AG10803 (cell line): ENCODE measurements around the gene CAPZA1.

ENCODE experiments used
- DNase-seq: peaks from one replicate; pipeline ENCODE4 v3.0.0; 2010; ENCODE audit warnings: low read depth
- H3K4me3 ChIP-seq: 2 replicates; pipeline ENCODE4 v1.5.1; 2011; ENCODE audit warnings: mild to moderate bottlenecking, low read length, control low read depth
- TF ChIP-seq, protein P1 (sequence below): conservative IDR thresholded peaks from 2 replicates; pipeline ENCODE4 v1.5.1; 2011; ENCODE audit warnings: mild to moderate bottlenecking, low read length, control low read depth, inconsistent platforms

The CAPZA1 gene

DNA sequence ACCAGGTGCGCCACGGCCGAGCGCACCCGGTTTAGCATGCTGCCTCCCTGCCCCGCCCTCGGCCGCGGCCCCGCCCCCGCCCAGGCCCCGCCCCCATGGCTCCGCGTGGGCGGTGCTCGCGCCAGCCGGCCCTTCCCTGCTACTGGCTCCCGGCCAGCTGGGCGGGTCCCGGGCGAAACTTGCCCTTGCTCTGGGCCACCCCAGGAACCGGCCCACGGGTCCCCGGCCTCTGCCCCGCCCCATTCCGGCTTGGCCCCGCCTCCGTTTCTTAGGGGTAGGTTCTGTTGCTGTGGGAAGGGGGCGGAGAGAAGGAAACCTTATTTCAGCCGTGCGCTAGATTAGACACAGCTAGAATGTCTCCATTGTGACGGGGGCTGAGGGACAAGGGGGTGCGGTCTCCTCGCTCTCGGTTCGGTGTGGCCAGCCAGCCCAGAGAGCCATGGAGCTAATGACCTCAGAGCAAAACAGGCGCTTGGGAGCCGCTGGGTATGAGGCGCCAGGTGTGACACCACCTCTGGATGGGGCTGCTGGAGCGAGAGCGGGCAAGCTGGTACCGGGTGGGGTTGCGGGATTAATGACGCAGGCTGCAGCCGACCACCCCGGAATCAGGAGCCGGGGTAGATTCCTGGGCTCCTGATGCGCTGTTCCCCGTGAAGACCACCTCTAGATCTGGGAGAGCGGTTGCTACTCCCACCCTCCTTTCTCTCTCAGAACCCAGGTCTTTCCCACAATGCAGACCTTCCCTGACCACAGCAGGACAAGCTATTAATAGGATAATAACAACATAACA, 95.8 kb downstream of the CAPZA1 start, which contains the start of gene PPM1J:
PPM1J (minus strand) TSS at position 69 of the 790 bp plus-strand sequence; CDS start at position 38, 31 bp downstream.
- peak; percentile 85 for DNase-seq
- TF ChIP-seq, protein P1, sequence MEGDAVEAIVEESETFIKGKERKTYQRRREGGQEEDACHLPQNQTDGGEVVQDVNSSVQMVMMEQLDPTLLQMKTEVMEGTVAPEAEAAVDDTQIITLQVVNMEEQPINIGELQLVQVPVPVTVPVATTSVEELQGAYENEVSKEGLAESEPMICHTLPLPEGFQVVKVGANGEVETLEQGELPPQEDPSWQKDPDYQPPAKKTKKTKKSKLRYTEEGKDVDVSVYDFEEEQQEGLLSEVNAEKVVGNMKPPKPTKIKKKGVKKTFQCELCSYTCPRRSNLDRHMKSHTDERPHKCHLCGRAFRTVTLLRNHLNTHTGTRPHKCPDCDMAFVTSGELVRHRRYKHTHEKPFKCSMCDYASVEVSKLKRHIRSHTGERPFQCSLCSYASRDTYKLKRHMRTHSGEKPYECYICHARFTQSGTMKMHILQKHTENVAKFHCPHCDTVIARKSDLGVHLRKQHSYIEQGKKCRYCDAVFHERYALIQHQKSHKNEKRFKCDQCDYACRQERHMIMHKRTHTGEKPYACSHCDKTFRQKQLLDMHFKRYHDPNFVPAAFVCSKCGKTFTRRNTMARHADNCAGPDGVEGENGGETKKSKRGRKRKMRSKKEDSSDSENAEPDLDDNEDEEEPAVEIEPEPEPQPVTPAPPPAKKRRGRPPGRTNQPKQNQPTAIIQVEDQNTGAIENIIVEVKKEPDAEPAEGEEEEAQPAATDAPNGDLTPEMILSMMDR: no peak
- H3K4me3 ChIP-seq: peak within 1 kb of the TSS; percentile 76

DNA sequence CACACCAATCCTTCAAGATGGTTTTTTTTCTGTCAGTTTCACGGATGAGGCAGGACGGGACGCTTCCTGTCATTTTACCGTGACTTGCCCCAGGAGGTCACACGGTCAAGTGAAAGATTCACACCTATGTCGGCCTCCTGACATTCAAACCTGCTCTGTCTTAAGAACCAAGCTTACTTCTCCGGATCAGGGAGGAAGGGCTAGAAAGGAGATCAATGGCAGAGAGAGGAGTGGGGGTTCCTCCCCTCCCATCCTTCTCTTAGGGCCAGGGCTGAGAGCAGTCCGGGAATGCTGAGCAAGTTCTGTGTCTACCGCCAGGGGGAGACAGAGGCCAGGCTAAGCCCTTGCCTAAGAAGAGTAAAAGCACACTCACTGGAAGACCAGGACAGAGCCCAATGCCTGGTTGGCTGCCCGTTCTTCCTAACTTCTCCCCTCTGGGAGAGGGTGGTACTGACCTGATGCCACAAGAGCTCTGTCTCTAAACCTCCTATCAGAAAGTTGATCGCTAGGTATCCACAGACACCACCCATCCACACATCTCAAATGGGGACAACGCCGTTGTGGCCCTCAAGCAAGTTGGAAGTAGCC, 96.6 kb downstream of the CAPZA1 start:
- TF ChIP-seq, protein P1: peak; percentile 95
- H3K4me3 ChIP-seq: peak overlapping the region; percentile 76
- peak; percentile 88 for DNase-seq

DNA sequence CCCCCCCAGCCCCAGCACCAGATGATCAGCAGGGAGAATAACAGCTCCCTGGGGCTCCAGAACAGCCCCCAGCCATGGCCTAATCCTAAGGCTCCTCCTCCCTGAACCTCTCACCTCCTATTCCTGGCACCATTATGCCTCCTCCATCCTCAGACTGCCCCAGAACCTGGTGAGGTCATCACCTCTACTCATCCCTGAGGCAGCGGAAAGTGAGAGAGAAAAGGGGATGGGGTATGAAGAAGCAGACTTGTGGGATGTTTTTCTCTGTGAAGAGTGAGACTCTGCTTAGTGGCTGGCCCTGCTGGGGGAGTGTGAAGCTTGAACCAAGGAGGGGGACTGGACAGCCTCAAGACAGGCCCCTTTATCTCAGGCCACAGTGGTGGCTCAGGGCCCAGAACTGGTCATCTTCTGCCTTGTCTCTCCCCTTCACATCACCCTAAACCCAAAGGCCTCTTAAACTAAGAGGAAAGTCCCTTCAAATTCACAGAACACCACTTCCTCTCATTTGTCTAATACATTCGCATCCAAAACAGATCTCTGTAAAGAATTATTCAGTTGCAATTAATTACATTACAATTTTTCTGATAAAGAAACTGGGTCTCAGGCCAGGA, 97.7 kb downstream of the CAPZA1 start:
- no peak for DNase-seq
- H3K4me3 ChIP-seq: no peak overlapping the region
- TF ChIP-seq, protein P1: no peak

DNA sequence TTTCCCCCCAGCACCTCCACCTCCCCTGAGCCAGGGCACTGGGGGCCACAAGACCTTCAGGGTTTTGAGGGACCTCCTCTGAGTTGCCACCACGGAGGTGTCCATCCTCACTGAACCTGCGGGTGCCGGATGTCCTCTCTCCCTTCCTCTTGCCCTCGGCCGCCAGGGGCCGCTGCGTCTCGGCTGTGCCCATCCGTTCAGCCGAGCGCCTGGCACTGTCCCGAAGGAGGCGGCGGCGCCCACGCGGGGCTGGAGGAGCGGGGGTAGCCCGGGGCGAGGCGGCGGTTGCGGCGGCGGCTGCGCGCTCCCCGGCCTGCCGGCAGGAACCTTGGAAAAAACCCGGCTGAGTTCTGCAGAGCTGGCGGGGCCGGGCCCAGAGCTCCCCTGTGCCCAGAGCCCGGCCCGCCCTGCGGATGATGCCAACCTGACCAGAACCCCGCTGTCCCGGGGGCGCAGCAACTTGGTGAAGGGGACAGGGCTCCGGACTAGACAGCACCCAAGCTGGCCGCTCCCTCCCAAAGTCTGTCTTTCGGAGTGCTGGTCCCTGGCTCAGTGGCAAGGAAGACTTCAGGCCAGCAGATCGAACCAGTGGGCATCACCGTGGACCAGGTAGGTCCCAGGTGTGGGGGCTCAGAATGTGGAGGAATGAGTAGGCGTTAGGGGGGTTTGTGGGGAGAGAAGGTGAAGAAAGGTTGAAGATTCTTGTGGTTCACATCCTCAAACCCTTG, 99.2 kb downstream of the CAPZA1 start:
- DNase-seq: peak; percentile 60
- TF ChIP-seq, protein P1: peak; percentile 79
- H3K4me3 ChIP-seq: peak overlapping the region; percentile 27

DNA sequence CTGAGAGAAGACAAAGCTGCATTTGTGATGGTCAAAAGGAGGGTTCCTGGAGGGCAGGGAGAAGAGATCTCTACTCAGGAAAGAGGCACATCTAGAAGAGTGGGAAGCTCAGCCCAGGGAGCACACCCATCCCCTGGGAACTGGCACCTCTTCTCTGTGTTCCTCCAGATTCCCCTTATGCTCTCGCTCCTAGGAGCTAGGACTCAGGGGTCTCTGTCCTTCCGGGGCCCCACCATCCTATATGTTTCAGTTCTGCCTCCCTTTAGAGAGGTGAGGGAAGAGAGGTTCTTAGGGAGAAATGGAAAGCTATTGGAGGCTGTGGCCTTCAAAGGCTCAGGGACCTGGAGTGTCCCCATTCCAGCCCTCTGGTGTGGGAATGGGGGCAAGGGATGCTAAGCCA, 100.1 kb downstream of the CAPZA1 start:
- no peak overlapping the region for H3K4me3 ChIP-seq
- TF ChIP-seq, protein P1: no peak
- no peak for DNase-seq

DNA sequence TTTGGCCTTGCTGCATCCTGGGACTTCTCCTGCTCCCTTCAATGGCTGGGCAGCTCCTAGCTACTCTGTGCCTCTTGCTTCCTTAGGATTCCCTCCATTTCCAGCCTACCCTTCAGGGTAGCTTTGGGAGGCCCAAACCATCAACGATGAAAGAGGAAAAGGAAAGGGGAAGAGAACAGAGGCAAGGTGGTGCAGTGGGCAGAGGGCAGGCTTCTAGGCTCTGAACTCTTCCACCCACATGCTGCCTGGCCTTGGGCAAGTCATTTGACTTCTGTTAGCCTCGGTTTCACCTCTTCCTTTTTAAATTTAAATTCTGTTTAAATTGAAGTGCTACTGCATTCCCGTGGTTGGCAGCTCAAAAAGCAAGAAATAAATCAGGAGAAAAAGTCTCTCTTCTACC, 101.2 kb downstream of the CAPZA1 start:
- TF ChIP-seq, protein P1: no peak
- no peak for DNase-seq
- no peak overlapping the region for H3K4me3 ChIP-seq
